Glomerular visceral epithelial cell (primary cell): ENCODE results near the gene MLH1.
A peak's percentile ranks its signal among the peaks of the same experiment; 100 is the strongest.
"Not testable (repeated sequence)": the region's sequence is repeated elsewhere in the genome, so short reads cannot be mapped to it uniquely, and the experiment has no call there.

ENCODE experiments used
- DNase-seq: peaks from one replicate; pipeline ENCODE4 v3.0.0-alpha.2; 2016; ENCODE audit errors: extremely low spot score

Gene MLH1

GRCh38 chr3:36993326-36994283 lies at the start of gene MLH1:
MLH1 (plus strand) TSS chr3:36993518; CDS start chr3:36993548, 30 bp downstream.
- DNase-seq, result peak; percentile 100

- no peak for DNase-seq
Observed at GRCh38 chr3:36943601-36944000, 49.7 kb upstream of the MLH1 start.

- DNase-seq, result peak; percentile 36
Observed at GRCh38 chr3:36944012-36944640, 49.2 kb upstream of the MLH1 start.

- DNase-seq, result no peak
Observed at GRCh38 chr3:36944641-36945270, 48.6 kb upstream of the MLH1 start, which contains the start of gene TRANK1. TRANK1 (minus strand) TSS chr3:36945054; CDS start chr3:36944809, 245 bp downstream.

GRCh38 chr3:36945333-36945980 lies 47.9 kb upstream of the MLH1 start:
- no peak for DNase-seq

- DNase-seq, result not testable (repeated sequence)
Observed at GRCh38 chr3:36947814-36948213, 45.5 kb upstream of the MLH1 start.

GRCh38 chr3:36954452-36955134 lies 38.7 kb upstream of the MLH1 start:
- DNase-seq, result no peak

GRCh38 chr3:36956155-36956554 lies 37.2 kb upstream of the MLH1 start:
- no peak for DNase-seq

GRCh38 chr3:36957063-36957462 lies 36.3 kb upstream of the MLH1 start:
- no peak for DNase-seq

- peak; percentile 76 for DNase-seq
Observed at GRCh38 chr3:36957862-36958686, 35.2 kb upstream of the MLH1 start.

- peak; percentile 47 for DNase-seq
Observed at GRCh38 chr3:36959821-36960220, 33.5 kb upstream of the MLH1 start.

- DNase-seq, result no peak
Observed at GRCh38 chr3:36960502-36960901, 32.8 kb upstream of the MLH1 start.

GRCh38 chr3:36963008-36963407 lies 30.3 kb upstream of the MLH1 start:
- DNase-seq, result not testable (repeated sequence)

GRCh38 chr3:36964331-36964730 lies 29.0 kb upstream of the MLH1 start:
- DNase-seq, result no peak

- no peak for DNase-seq
Observed at GRCh38 chr3:36964817-36965216, 28.5 kb upstream of the MLH1 start.

- no peak for DNase-seq
Observed at GRCh38 chr3:36965440-36965839, 27.9 kb upstream of the MLH1 start.

GRCh38 chr3:36969085-36969484 lies 24.2 kb upstream of the MLH1 start:
- DNase-seq, result no peak

- DNase-seq, result peak; percentile 63
Observed at GRCh38 chr3:36969540-36970432, 23.5 kb upstream of the MLH1 start.

- no peak for DNase-seq
Observed at GRCh38 chr3:36972163-36972562, 21.2 kb upstream of the MLH1 start.
